ENCODE data around the gene TEN1.

DNA sequence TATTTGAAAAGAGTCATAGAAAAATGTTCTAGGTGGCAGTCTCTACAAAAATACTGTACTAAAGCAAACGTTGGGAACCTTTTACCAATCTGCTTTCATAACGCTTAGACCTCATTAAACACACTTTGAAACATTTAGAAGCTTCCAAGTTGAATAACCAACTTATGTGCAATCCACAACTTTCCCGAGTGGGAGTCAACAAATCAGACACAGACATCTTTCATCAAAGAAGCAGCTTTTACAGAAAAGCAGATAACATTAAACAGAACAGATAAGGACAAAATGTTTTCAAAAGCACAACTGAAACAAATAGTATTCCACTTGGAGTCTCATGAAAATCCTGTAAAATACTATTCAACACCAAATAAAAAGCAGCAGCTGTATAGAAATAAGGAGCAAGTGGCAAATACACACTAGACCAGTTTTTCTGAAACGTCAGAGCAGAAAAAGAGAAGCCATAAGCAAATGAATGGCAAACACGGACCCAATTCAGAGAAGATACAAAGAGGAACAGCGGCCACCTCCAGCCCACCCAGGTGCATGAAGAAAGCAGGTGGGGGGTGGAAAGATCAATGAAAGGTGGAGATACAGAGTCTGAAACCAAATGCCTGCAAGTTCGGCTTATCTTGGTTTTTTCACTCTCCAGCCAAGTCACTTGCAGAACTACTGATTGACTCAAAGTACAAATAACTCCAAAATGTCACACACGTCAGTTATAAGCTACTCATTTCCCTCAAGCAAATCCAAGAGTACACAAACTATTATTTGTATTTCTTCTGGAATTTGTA is 19.8 kb upstream of the TEN1 start:
- no peak for TF ChIP-seq POLR2A (IDR thresholded peaks at IDR 0.05; ENCODE audit: low read length)
- TF ChIP-seq GATA1 (IDR thresholded peaks at IDR 0.05; ENCODE audit: low read depth, low read length): no peak
